ENCODE results near the gene TMEM182. TPM values are rescaled to one million over a fixed set of nuclear protein-coding genes. Genes with fewer than 3 reads are reported as not detected.

TMEM182 gene
- total RNA-seq, 1 donor from 2014 or later = 2.2 TPM

DNA sequence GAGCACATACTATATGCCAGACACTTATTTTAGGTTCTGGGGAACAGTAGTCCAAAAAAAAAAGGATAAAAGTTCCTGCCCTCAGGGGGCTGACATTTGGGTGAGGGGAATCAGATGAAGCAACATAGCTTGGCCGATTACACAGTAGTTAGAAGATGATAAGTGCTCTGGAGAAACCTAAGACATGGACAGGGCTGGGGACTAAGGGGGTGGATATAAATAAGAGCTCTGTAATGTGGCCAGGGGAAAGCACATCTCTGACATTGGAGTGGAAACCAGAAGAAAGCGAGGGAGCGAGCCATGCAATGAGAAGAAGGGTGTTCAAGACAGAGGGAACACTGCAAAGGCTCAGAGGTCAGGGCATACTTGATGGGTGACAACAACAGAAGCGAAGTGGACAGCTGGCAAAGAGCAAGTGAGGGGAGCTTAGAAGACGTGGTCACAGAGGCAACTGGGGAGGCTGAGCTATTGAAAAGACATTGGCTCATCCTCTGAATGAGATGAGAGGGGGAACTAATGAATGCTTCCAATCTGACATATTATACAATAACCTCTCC, 11.4 kb downstream of the TMEM182 start:
- no peak for TF ChIP-seq POLR2A (IDR thresholded peaks at IDR 0.05)
- no peak for TF ChIP-seq CTCF (IDR thresholded peaks at IDR 0.05)
- TF ChIP-seq POLR2AphosphoS5 (IDR thresholded peaks at IDR 0.05; ENCODE audit: insufficient read depth in 1 of 2, low read depth in 1 of 2) = no peak
- no peak overlapping the region for H3K27ac ChIP-seq
- no peaks in the 10 kb centered on the region for H3K9me3 ChIP-seq
- H3K36me3 ChIP-seq = no peaks in the 10 kb centered on the region
- no peaks in the 10 kb centered on the region for H3K4me1 ChIP-seq
- intact Hi-C loops (cut with DNase I) = no loop called here
- H3K27me3 ChIP-seq = no peaks in the 10 kb centered on the region
- no peak overlapping the region for H3K4me3 ChIP-seq
- no peak for DNase-seq (ENCODE audit: extremely low spot score in 2 of 2)

GRCh38 chr2:102778260-102778659, 16.4 kb downstream of the TMEM182 start:
- no peaks in the 10 kb centered on the region for H3K4me1 ChIP-seq
- H3K27ac ChIP-seq = no peak overlapping the region
- intact Hi-C loops (cut with DNase I) = no loop called here
- no peak for DNase-seq (ENCODE audit: extremely low spot score in 2 of 2)
- no peaks in the 10 kb centered on the region for H3K9me3 ChIP-seq
- no peak for TF ChIP-seq CTCF (IDR thresholded peaks at IDR 0.05)
- no peak for TF ChIP-seq POLR2A (IDR thresholded peaks at IDR 0.05)
- no peak for TF ChIP-seq POLR2AphosphoS5 (IDR thresholded peaks at IDR 0.05; ENCODE audit: insufficient read depth in 1 of 2, low read depth in 1 of 2)
- H3K36me3 ChIP-seq = no peaks in the 10 kb centered on the region
- no peak overlapping the region for H3K4me3 ChIP-seq
- H3K27me3 ChIP-seq = no peaks in the 10 kb centered on the region

DNA sequence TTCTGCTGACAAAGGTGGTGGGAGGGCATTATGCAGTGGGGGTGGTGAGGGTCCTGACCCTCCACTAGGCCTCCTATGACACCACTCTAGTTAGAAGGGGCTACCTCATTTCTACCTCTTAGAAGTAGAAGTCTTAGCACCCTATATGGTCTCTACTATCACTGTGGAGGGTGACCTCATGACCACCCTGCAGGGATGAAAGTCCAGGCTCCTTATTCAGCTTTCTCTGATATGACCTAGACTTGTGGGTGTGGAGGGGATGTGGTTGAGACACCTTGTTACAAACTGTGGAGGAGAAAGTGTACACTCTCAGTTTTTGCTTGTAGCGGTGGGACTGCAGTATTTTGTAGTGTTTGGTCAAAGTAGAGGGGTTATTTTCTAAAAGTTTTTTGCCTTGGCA, 18.6 kb downstream of the TMEM182 start:
- DNase-seq (ENCODE audit: extremely low spot score in 2 of 2) = no peak
- Histone ChIP-seq H3K27ac (no peak overlapping the region), H3K36me3 (no peaks in the 10 kb centered on the region), H3K27me3 (no peaks in the 10 kb centered on the region), H3K4me1 (no peaks in the 10 kb centered on the region), H3K9me3 (no peaks in the 10 kb centered on the region), H3K4me3 (no peak overlapping the region)
- intact Hi-C loops (cut with DNase I) = no loop called here
- TF ChIP-seq CTCF (IDR thresholded peaks at IDR 0.05) (no peak), POLR2AphosphoS5 (IDR thresholded peaks at IDR 0.05; ENCODE audit: insufficient read depth in 1 of 2, low read depth in 1 of 2) (no peak)

DNA sequence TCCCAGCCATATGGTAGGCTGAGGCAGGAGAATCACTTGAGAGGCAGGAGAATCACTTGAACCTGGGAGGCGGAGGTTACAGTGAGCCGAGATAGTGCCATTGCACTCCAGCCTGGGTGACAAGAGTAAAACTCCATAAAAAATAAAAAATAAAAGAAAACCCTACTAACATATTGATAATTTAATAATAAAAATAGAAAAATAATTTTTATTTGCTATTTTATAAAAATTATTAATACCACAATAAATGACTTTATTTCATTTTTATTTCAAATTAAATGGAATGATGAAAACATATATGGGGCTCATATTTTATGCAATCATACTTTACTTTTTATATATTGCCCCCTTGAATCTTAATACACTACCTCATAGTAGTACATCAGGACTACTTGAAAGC, 20.4 kb downstream of the TMEM182 start:
- no peaks in the 10 kb centered on the region for H3K4me1 ChIP-seq
- H3K9me3 ChIP-seq = no peaks in the 10 kb centered on the region
- no peaks in the 10 kb centered on the region for H3K36me3 ChIP-seq
- no peak overlapping the region for H3K27ac ChIP-seq
- intact Hi-C loops (cut with DNase I) = no loop called here
- no peaks in the 10 kb centered on the region for H3K27me3 ChIP-seq
- TF ChIP-seq CTCF (IDR thresholded peaks at IDR 0.05) = no peak
- TF ChIP-seq POLR2AphosphoS5 (IDR thresholded peaks at IDR 0.05; ENCODE audit: insufficient read depth in 1 of 2, low read depth in 1 of 2) = no peak
- TF ChIP-seq POLR2A (IDR thresholded peaks at IDR 0.05) = no peak
- no peak overlapping the region for H3K4me3 ChIP-seq
- no peak for DNase-seq (ENCODE audit: extremely low spot score in 2 of 2)

DNA sequence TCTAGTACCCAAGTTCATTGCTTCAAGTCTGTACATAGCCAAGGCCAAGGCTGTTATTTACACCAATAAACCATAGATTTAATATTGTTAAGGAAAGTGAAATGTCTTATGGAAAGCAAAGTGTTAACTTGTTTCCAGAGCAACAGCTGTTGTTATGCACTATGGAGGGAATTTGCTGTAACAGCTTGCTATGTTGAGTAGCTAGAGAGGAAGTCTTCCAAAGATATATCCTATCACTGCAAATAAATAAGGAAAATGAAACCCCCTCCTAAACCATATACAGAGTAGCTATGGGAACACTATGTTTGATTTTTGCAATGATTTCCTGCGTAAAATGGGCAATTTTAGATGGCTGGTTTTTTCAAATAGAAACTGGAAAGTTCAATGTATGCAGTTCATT, 21.1 kb downstream of the TMEM182 start:
- Histone ChIP-seq H3K9me3 (no peaks in the 10 kb centered on the region), H3K4me1 (no peaks in the 10 kb centered on the region), H3K36me3 (no peaks in the 10 kb centered on the region), H3K27ac (no peak overlapping the region), H3K4me3 (no peak overlapping the region), H3K27me3 (no peaks in the 10 kb centered on the region)
- intact Hi-C loops (cut with DNase I) = no loop called here
- no peak for DNase-seq (ENCODE audit: extremely low spot score in 2 of 2)
- TF ChIP-seq POLR2A (IDR thresholded peaks at IDR 0.05) (no peak), CTCF (IDR thresholded peaks at IDR 0.05) (no peak), POLR2AphosphoS5 (IDR thresholded peaks at IDR 0.05; ENCODE audit: insufficient read depth in 1 of 2, low read depth in 1 of 2) (no peak)
